ENCODE results near the gene TACR2.

TACR2 gene

DNA sequence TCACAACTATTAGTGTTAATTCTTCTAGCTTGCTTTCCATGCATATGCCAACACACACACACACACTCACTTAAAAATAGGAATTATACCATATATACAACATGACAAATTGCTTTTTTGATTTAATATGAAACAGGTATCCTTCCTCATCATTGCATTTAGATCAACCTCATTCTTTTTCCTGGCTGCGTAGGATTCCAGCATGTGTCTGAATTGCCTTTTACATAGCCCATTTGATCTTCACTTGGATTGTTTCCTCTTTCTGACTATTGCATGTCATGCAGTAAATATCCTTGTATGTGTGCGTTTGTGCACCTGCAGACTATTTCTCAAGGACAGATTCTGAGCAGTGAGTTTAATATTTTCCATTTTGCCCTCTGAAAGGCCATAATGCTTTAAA, 28.2 kb downstream of the TACR2 start:
- H3K4me3 ChIP-seq (ENCODE audit: low read depth in 1 of 2, low read length in 2 of 2), result no peak overlapping the region
- H3K9ac ChIP-seq (ENCODE audit: low read depth, low read length), result no peak overlapping the region
- no peak overlapping the region for H3K27ac ChIP-seq (ENCODE audit: low read length)
- H2AFZ ChIP-seq (ENCODE audit: low read depth, low read length), result no peak overlapping the region
- H3K4me2 ChIP-seq (ENCODE audit: insufficient read depth, low read length), result no peak overlapping the region
- H3K36me3 ChIP-seq (ENCODE audit: insufficient read depth, low read length), result peaks cover 76% of the 10 kb centered on the region
- ATAC-seq (ENCODE audit: insufficient read depth, low read depth) (no peak), DNase-seq (no peak)
- H3K4me1 ChIP-seq (ENCODE audit: insufficient read depth, low read length), result no peaks in the 10 kb centered on the region
- H3K27me3 ChIP-seq (ENCODE audit: insufficient read depth, low read length, poor library complexity), result no peaks in the 10 kb centered on the region
- H3K9me3 ChIP-seq (ENCODE audit: insufficient read depth, low read length, severe bottlenecking), result no peaks in the 10 kb centered on the region
- H3K79me2 ChIP-seq (ENCODE audit: insufficient read depth, low read length), result no peaks in the 10 kb centered on the region
- H4K20me1 ChIP-seq (ENCODE audit: insufficient read depth, low read length), result no peaks in the 10 kb centered on the region
- TF ChIP-seq EZH2 (IDR thresholded peaks at IDR 0.05; ENCODE audit: borderline replicate concordance, low read depth, low read length, severe bottlenecking), result no peak
- TF ChIP-seq, protein P1, sequence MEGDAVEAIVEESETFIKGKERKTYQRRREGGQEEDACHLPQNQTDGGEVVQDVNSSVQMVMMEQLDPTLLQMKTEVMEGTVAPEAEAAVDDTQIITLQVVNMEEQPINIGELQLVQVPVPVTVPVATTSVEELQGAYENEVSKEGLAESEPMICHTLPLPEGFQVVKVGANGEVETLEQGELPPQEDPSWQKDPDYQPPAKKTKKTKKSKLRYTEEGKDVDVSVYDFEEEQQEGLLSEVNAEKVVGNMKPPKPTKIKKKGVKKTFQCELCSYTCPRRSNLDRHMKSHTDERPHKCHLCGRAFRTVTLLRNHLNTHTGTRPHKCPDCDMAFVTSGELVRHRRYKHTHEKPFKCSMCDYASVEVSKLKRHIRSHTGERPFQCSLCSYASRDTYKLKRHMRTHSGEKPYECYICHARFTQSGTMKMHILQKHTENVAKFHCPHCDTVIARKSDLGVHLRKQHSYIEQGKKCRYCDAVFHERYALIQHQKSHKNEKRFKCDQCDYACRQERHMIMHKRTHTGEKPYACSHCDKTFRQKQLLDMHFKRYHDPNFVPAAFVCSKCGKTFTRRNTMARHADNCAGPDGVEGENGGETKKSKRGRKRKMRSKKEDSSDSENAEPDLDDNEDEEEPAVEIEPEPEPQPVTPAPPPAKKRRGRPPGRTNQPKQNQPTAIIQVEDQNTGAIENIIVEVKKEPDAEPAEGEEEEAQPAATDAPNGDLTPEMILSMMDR (IDR thresholded peaks at IDR 0.05; ENCODE audit: borderline replicate concordance, extremely low read depth, low read length, poor library complexity, severe bottlenecking), result no peak

DNA sequence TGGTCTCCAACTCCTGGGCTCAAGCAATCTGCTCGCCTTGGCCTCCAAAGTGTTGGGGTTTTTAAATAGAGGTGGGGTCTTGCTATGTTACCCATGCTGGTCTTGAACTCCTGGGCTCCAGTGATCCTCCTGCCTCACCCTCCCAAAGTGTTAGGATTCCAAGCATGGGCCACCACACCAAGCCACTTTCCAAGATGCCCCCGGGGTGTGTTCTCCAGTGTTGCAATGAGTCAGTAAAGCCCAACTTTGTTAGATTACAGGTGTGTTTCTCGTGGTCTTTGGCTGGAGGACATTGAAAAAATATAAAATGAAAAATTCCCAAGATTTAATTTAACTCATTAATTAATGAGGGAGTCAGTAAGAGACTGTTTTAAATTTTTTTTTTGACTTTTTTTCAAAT, 29.2 kb downstream of the TACR2 start:
- Histone ChIP-seq H3K27me3 (ENCODE audit: insufficient read depth, low read length, poor library complexity) (no peaks in the 10 kb centered on the region), H2AFZ (ENCODE audit: low read depth, low read length) (no peak overlapping the region), H3K4me2 (ENCODE audit: insufficient read depth, low read length) (no peak overlapping the region), H3K36me3 (ENCODE audit: insufficient read depth, low read length) (peaks cover 82% of the 10 kb centered on the region), H3K79me2 (ENCODE audit: insufficient read depth, low read length) (no peaks in the 10 kb centered on the region), H3K9me3 (ENCODE audit: insufficient read depth, low read length, severe bottlenecking) (no peaks in the 10 kb centered on the region), H3K9ac (ENCODE audit: low read depth, low read length) (no peak overlapping the region), H3K4me3 (ENCODE audit: low read depth in 1 of 2, low read length in 2 of 2) (no peak overlapping the region), H4K20me1 (ENCODE audit: insufficient read depth, low read length) (0 out of 2 replicates have a peak, but pooled peaks cover 4% of the 10 kb centered on the region), H3K4me1 (ENCODE audit: insufficient read depth, low read length) (no peaks in the 10 kb centered on the region), H3K27ac (ENCODE audit: low read length) (no peak overlapping the region)
- TF ChIP-seq, protein P1 (IDR thresholded peaks at IDR 0.05; ENCODE audit: borderline replicate concordance, extremely low read depth, low read length, poor library complexity, severe bottlenecking), result no peak
- no peak for TF ChIP-seq EZH2 (IDR thresholded peaks at IDR 0.05; ENCODE audit: borderline replicate concordance, low read depth, low read length, severe bottlenecking)
- ATAC-seq (ENCODE audit: insufficient read depth, low read depth) (no peak), DNase-seq (no peak)

DNA sequence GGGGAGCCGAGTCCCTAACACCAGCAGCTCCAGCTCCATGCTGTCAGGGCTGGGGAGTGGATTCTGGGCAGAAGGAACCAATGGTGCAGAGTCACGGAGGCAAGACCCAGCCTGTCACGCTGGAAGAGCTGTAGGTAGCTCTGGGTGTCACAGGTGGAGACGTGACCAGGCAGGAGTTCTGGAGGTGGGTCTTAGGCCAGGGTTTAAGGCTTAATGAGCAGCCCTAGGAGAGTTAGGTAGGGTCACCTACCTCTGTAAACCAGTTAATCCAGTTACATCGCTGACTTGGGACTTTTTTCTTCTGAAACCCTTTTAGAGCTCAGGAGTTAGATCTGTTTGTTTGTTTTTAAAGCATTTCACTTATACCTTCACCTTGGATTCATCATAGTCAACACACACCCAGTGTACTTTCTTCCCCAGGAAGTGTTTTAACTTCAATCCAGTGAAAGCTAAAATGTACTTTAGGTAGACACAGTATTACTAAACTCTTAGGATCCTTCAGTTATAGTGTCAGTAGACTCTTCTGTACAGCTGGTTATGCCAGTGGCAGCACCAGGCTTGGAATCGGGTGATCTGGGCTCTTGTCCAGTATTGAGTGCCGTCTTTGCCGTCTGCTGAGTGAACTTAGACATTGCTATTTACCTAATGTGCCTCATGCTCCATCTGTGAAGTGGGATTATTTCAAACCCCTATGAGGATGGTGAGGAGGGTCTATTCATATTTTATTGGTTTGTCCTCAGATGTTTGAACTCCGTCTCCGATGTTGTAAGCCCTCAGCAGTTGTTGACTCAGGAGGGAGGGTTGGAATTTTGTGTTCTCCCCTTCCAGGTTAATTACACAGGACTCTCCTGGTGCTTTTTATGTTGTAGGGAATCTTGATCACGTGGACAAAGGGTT, 31.0 kb downstream of the TACR2 start:
- no peak for DNase-seq
- no peak for TF ChIP-seq EZH2 (IDR thresholded peaks at IDR 0.05; ENCODE audit: borderline replicate concordance, low read depth, low read length, severe bottlenecking)
- TF ChIP-seq, protein P1 (IDR thresholded peaks at IDR 0.05; ENCODE audit: borderline replicate concordance, extremely low read depth, low read length, poor library complexity, severe bottlenecking), result no peak
- no peaks in the 10 kb centered on the region for H3K27me3 ChIP-seq (ENCODE audit: insufficient read depth, low read length, poor library complexity)
- no peak overlapping the region for H3K9ac ChIP-seq (ENCODE audit: low read depth, low read length)
- H3K4me2 ChIP-seq (ENCODE audit: insufficient read depth, low read length), result no peak overlapping the region
- H3K27ac ChIP-seq (ENCODE audit: low read length), result no peak overlapping the region
- peaks cover 85% of the 10 kb centered on the region for H3K36me3 ChIP-seq (ENCODE audit: insufficient read depth, low read length)
- H3K79me2 ChIP-seq (ENCODE audit: insufficient read depth, low read length), result no peaks in the 10 kb centered on the region
- ATAC-seq (ENCODE audit: insufficient read depth, low read depth), result no peak
- H3K9me3 ChIP-seq (ENCODE audit: insufficient read depth, low read length, severe bottlenecking), result no peaks in the 10 kb centered on the region
- no peak overlapping the region for H3K4me3 ChIP-seq (ENCODE audit: low read depth in 1 of 2, low read length in 2 of 2)
- H4K20me1 ChIP-seq (ENCODE audit: insufficient read depth, low read length), result 0 out of 2 replicates have a peak, but pooled peaks cover 5% of the 10 kb centered on the region
- H3K4me1 ChIP-seq (ENCODE audit: insufficient read depth, low read length), result no peaks in the 10 kb centered on the region
- no peak overlapping the region for H2AFZ ChIP-seq (ENCODE audit: low read depth, low read length)

Measured in DND-41 (cell line).